MCF 10A (cell line): ENCODE data around the gene TPP1. TPM values are rescaled to one million over a fixed set of nuclear protein-coding genes. Genes with fewer than 3 reads are reported as not detected.

Experiments used
- BruUV-seq: library from RNA; stranded (reverse); fragments of 400-500 nt; replicated peaks from 2 replicates; lab custom pipeline; 2021; lab: Mats Ljungman, UMichigan
- CTCF ChIA-PET: fragments of 300-600 bp; sonication (Branson Sonifier 250); formaldehyde crosslinking; extraction: SDS; loops from one replicate; lab custom pipeline; 2021; ENCODE audit warnings: antibody characterized with exemption, inconsistent platforms; lab: Yijun Ruan, JAX
- POLR2A ChIA-PET: fragments of 300-600, 350-650 bp; sonication (Branson Sonifier 250); formaldehyde crosslinking; extraction: SDS; loops from one replicate; lab custom pipeline; 2020; ENCODE audit warnings: antibody characterized with exemption, inconsistent platforms; lab: Yijun Ruan, JAX
- DNase-seq: peaks from one replicate; pipeline ENCODE4 v3.0.0-alpha.2; 2018; ENCODE audit not compliant: unreplicated experiment
- H3K27ac Mint-ChIP-seq: one replicate; pipeline ENCODE4 v1.8.0; 2022; ENCODE audit warnings: mild to moderate bottlenecking, low read depth, mixed read lengths; ENCODE audit not compliant: unreplicated experiment
- H3K27me3 Mint-ChIP-seq: one replicate; pipeline ENCODE4 v1.8.0; 2022; ENCODE audit warnings: mixed read lengths; ENCODE audit not compliant: insufficient read depth, unreplicated experiment
- H3K36me3 Mint-ChIP-seq: one replicate; pipeline ENCODE4 v1.8.0; 2022; ENCODE audit warnings: mild to moderate bottlenecking, moderate library complexity, mixed read lengths; ENCODE audit not compliant: insufficient read depth, unreplicated experiment
- H3K4me1 Mint-ChIP-seq: one replicate; pipeline ENCODE4 v1.8.0; 2022; ENCODE audit warnings: mixed read lengths; ENCODE audit not compliant: insufficient read depth, unreplicated experiment
- H3K4me3 Mint-ChIP-seq: one replicate; pipeline ENCODE4 v1.8.0; 2022; ENCODE audit warnings: mild to moderate bottlenecking, moderate library complexity, mixed read lengths; ENCODE audit not compliant: unreplicated experiment
- H3K9me3 Mint-ChIP-seq: one replicate; pipeline ENCODE4 v1.8.0; 2022; ENCODE audit warnings: mixed read lengths; ENCODE audit not compliant: unreplicated experiment
- intact Hi-C: fragments of 100-400 bp; cut with micrococcal nuclease; formaldehyde crosslinking; loops from 2 replicates; pipeline ENCODE4 v1.14.1; 2022
- total RNA-seq: library from RNA; stranded (reverse); gene quantifications from 2 replicates; pipeline ENCODE4 v1.2.3, GENCODE V29; 2022
- TF ChIP-seq, protein P1 (sequence below): fragments of 200-600 bp; IDR thresholded peaks from one replicate; pipeline ENCODE4 v1.8.0; 2022; ENCODE audit warnings: antibody characterized with exemption, mild to moderate bottlenecking; ENCODE audit not compliant: unreplicated experiment

TPP1 gene
- total RNA-seq, 1 experiment from 2014 or later = 26.9 TPM

DNA sequence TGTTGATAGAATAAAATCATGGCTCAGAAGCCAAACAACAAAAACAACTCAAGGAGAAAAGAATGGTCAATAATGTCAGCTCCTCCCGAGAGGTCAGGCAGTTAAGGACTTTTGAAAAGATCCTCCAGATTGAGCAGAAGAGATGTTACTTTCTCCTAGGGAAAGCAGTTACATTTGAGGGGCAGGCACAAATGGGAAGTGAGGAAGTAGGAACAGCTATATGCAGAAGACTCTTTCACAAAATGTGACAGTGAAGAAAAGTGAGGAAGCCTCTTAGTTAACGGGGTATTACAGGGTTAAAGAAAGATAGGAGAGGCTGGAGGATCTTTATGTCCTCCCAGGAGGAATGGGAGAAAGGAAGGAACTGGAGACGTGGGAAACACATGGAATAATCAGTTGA is 33.0 kb upstream of the TPP1 start:
- no peaks in the 10 kb centered on the region for H3K9me3 Mint-ChIP-seq
- no peaks in the 10 kb centered on the region for H3K4me1 Mint-ChIP-seq
- BruUV-seq = no TSS peak
- ChIA-PET POLR2A (no interaction called here), CTCF (interaction anchor here (0.6 to 1.3 kb wide), 3 partner anchors 31 to 136 kb away, joined by 3 read pairs; partner anchors contain the start of gene MRPL17)
- TF ChIP-seq, protein P1, sequence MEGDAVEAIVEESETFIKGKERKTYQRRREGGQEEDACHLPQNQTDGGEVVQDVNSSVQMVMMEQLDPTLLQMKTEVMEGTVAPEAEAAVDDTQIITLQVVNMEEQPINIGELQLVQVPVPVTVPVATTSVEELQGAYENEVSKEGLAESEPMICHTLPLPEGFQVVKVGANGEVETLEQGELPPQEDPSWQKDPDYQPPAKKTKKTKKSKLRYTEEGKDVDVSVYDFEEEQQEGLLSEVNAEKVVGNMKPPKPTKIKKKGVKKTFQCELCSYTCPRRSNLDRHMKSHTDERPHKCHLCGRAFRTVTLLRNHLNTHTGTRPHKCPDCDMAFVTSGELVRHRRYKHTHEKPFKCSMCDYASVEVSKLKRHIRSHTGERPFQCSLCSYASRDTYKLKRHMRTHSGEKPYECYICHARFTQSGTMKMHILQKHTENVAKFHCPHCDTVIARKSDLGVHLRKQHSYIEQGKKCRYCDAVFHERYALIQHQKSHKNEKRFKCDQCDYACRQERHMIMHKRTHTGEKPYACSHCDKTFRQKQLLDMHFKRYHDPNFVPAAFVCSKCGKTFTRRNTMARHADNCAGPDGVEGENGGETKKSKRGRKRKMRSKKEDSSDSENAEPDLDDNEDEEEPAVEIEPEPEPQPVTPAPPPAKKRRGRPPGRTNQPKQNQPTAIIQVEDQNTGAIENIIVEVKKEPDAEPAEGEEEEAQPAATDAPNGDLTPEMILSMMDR = no peak
- no peaks in the 10 kb centered on the region for H3K36me3 Mint-ChIP-seq
- H3K4me3 Mint-ChIP-seq = no peak overlapping the region
- intact Hi-C loops = no loop called here
- DNase-seq = no peak
- peaks cover 18% of the 10 kb centered on the region for H3K27me3 Mint-ChIP-seq
- no peak overlapping the region for H3K27ac Mint-ChIP-seq

- H3K4me3 Mint-ChIP-seq = no peak overlapping the region
- TF ChIP-seq, protein P1 = no peak
- ChIA-PET POLR2A (no interaction called here), CTCF (no interaction called here)
- peaks cover 6% of the 10 kb centered on the region for H3K27me3 Mint-ChIP-seq
- no peaks in the 10 kb centered on the region for H3K4me1 Mint-ChIP-seq
- H3K36me3 Mint-ChIP-seq = no peaks in the 10 kb centered on the region
- no TSS peak for BruUV-seq
- intact Hi-C loops = no loop called here
- H3K9me3 Mint-ChIP-seq = no peaks in the 10 kb centered on the region
- DNase-seq = no peak
- no peak overlapping the region for H3K27ac Mint-ChIP-seq
Measured at GRCh38 chr11:6650980-6651379, 31.8 kb upstream of the TPP1 start.

DNA sequence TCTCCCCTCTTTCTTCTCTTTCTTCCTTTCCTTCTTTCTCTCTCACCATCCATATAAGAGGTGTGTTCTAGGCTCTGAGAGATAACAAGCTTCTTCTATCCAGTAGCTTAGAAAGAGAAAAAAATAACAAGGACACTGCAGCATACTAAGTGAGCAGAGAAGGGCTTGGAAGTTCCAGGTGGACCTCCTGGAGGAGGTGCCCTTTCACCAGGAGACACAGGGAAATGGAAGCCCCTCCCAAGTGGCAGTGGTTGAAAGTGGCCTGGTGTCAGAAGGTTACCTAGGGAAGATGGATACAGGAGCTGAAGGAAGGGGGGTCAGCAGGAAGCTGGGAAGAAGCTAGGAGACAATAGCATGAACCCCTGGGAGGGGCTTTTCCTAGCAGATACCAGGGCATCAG is 30.9 kb upstream of the TPP1 start:
- no peaks in the 10 kb centered on the region for H3K4me1 Mint-ChIP-seq
- no peak overlapping the region for H3K27ac Mint-ChIP-seq
- intact Hi-C loops = no loop called here
- TF ChIP-seq, protein P1 = no peak
- POLR2A ChIA-PET = interaction anchor here (1.2 kb wide), 1 partner anchor 32 kb away, joined by 3 read pairs; no protein-coding TSS in a partner anchor
- no peak overlapping the region for H3K4me3 Mint-ChIP-seq
- no peaks in the 10 kb centered on the region for H3K9me3 Mint-ChIP-seq
- DNase-seq = no peak
- no TSS peak for BruUV-seq
- no peaks in the 10 kb centered on the region for H3K36me3 Mint-ChIP-seq
- CTCF ChIA-PET = interaction anchor here (0.7 to 1.0 kb wide), 4 partner anchors 11 to 105 kb away, joined by 3 to 5 read pairs (median 4); no protein-coding TSS in a partner anchor
- no peaks in the 10 kb centered on the region for H3K27me3 Mint-ChIP-seq

- Mint-ChIP-seq H3K27me3 (no peaks in the 10 kb centered on the region), H3K9me3 (no peaks in the 10 kb centered on the region), H3K36me3 (no peaks in the 10 kb centered on the region), H3K4me1 (no peaks in the 10 kb centered on the region), H3K4me3 (no peak overlapping the region), H3K27ac (no peak overlapping the region)
- CTCF ChIA-PET = interaction anchor here (0.6 to 1.3 kb wide), 3 partner anchors 20 to 120 kb away, joined by 3 to 5 read pairs (median 4); no protein-coding TSS in a partner anchor
- no TSS peak for BruUV-seq
- POLR2A ChIA-PET = no interaction called here
- intact Hi-C loops = no loop called here
- DNase-seq = no peak
- TF ChIP-seq, protein P1 = no peak
Measured at GRCh38 chr11:6648501-6648900, 29.3 kb upstream of the TPP1 start.
